Thymus (tissue), 11 donors: Measurements from ENCODE around the gene MME. TPM values are rescaled to one million over a fixed set of nuclear protein-coding genes. Genes with fewer than 3 reads are reported as not detected.

ENCODE experiments used
- DNase-seq, 9 donors: peaks; one replicate each; pipeline ENCODE4 v3.0.0-alpha.2; 2013; ENCODE audit warnings: low spot score in 9 of 9, low read depth in 6 of 9, missing footprints in 1 of 9
- H3K27ac ChIP-seq, 2 donors: one replicate each; pipeline ENCODE4 v1.5.1; 2013; ENCODE audit warnings: control low read depth in 1 of 2, low read depth in 1 of 2, low read length in 1 of 2, mild to moderate bottlenecking in 1 of 2, moderate library complexity in 1 of 2
- H3K27me3 ChIP-seq, 2 donors: one replicate each; pipeline ENCODE4 v1.5.1; 2013; ENCODE audit warnings: low read length in 1 of 2; ENCODE audit not compliant: control insufficient read depth in 2 of 2, insufficient read depth in 1 of 2
- H3K36me3 ChIP-seq, 2 donors: one replicate each; pipeline ENCODE4 v1.5.1; 2013; ENCODE audit warnings: low read length in 1 of 2, mild to moderate bottlenecking in 1 of 2, moderate library complexity in 1 of 2; ENCODE audit not compliant: control insufficient read depth in 2 of 2, insufficient read depth in 2 of 2
- H3K4me1 ChIP-seq, 2 donors: one replicate each; pipeline ENCODE4 v1.5.1; 2013; ENCODE audit warnings: low read length in 2 of 2; ENCODE audit not compliant: control insufficient read depth in 2 of 2, insufficient read depth in 2 of 2
- H3K4me3 ChIP-seq, 2 donors: one replicate each; pipeline ENCODE4 v1.5.1; 2013; ENCODE audit warnings: low read length in 2 of 2, control low read depth in 1 of 2, mild to moderate bottlenecking in 1 of 2
- H3K9me3 ChIP-seq, 2 donors: one replicate each; pipeline ENCODE4 v1.5.1; 2013; ENCODE audit warnings: low read length in 1 of 2, mild to moderate bottlenecking in 1 of 2; ENCODE audit not compliant: control insufficient read depth in 2 of 2, insufficient read depth in 1 of 2
- WGBS: extraction: QIAGEN DNeasy Blood & Tissue Kit; methylation state at CpG from one replicate; pipeline ENCODE4 v1.1.7; 2013; 5-methylcytosine and 5-hydroxymethylcytosine counted together
- polyA plus RNA-seq: library from polyadenylated mRNA; stranded (reverse); fragments of 200-250 nt; gene quantifications from one replicate; pipeline ENCODE4 v1.2.3, GENCODE V29; 2013
- total RNA-seq: library from RNA; stranded (reverse); fragments of 120-200 nt; gene quantifications from one replicate; pipeline ENCODE4 v1.2.4, GENCODE V29; 2013
- donor health status: healthy.

Gene MME
- total and polyA plus RNA-seq, 2 donors = 6.7 to 21.2 TPM

DNA sequence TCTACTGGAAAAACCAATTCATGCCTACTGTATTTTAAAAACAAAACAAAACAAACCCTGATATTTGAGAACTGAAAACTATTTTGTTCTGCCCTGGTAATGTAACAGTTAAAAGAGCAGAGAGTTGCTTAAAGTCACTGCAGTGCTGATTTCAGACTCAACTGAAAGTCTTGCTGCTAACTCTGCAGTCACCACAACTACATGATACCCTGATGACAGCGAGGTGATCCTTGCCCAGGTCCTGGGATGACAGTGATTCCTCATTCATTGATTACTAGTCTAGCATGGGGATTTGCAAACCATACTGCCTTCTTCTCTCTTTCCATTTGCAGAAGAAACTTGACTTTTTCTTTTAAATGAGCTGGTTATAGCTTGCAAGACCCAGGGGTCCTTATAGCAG lies 67.5 kb downstream of the MME start:
- Histone ChIP-seq H3K4me3 (no peak overlapping the region), H3K27ac (no peak overlapping the region), H3K4me1 (no peaks in the 10 kb centered on the region), H3K36me3 (peaks cover 0 to 4% of the 10 kb centered on the region in 2 donors), H3K9me3 (no peaks in the 10 kb centered on the region), H3K27me3 (no peaks in the 10 kb centered on the region)
- 97% methylated on average over 1 of the region's 1 CpG for WGBS
- no peak for DNase-seq

DNA sequence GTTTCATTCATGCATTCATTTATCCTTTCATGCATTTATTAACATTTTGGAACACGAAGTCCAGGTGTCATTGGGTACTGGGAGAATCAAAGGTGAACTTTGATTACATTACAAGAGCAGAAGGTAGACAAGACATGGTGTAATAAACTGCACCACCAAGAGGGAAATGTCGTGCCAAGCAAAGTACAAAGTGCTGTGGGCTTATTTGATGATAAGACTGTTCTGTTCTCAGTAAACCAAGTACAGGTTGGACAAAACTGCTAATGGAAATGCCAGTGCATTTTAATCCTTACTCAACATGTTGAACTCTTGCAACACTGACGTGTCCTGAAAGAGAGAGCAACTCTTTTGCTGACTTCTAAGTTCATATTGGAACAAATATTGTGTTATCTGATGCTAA lies 69.4 kb downstream of the MME start:
- Histone ChIP-seq H3K27ac (no peak overlapping the region), H3K4me1 (no peaks in the 10 kb centered on the region), H3K36me3 (peaks cover 0 to 7% of the 10 kb centered on the region in 2 donors), H3K27me3 (no peaks in the 10 kb centered on the region), H3K4me3 (no peak overlapping the region), H3K9me3 (no peaks in the 10 kb centered on the region)
- WGBS = 95% methylated on average over 3 of the region's 3 CpGs
- DNase-seq = no peak

DNA sequence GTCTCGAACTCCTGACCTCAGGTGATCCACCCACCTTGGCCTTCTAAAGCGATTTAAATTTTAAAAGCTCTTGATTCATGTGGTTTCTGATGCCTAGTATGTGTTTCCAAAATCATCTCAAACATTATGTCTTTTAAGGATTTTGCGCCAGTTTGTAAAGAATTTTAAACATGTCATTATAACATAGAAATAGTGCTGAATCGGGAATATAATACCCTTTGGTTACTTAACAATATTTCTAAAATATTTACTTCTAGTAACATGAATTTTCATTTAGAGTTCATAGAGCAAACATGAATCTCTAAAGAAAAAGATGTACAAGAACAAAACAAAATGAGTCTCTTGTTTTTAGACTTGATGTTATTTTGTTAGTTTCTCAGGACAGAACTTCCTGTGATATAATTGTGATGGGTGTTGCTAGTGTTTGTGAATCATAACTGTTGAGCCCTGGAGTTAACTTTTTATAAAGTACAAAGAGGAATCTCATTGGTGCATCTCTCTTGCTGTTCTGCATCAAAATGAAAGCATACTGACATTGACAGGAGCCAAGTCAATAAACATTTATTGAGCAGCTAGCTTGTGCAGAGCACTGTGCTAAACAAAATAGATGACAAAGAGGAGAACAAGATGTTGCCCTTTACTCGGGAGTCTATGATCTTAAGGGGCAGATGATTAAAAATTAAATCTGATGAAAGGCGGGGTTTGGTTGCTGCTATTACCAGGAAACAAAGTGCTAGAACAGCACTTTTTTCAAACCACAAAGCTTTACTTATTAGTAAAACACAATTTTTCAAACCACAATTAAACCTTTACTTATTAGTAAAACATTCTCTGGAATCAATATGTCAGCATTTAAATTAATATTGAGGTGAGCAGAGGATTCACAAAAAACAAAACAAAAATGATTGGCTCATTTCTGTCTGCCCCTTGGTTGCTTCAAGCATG lies 73.4 kb downstream of the MME start:
- 96% methylated on average over 6 of the region's 6 CpGs for WGBS
- H3K4me3 ChIP-seq = no peak overlapping the region
- H3K27ac ChIP-seq = no peak overlapping the region
- no peaks in the 10 kb centered on the region for H3K27me3 ChIP-seq
- peaks cover 0 to 7% of the 10 kb centered on the region in 2 donors for H3K36me3 ChIP-seq
- no peak for DNase-seq
- H3K4me1 ChIP-seq = no peaks in the 10 kb centered on the region
- no peaks in the 10 kb centered on the region for H3K9me3 ChIP-seq

- no peak for DNase-seq
- no peak overlapping the region for H3K27ac ChIP-seq
- H3K36me3 ChIP-seq = peaks cover 0 to 7% of the 10 kb centered on the region in 2 donors
- no peaks in the 10 kb centered on the region for H3K27me3 ChIP-seq
- H3K4me3 ChIP-seq = no peak overlapping the region
- H3K9me3 ChIP-seq = no peaks in the 10 kb centered on the region
- no peaks in the 10 kb centered on the region for H3K4me1 ChIP-seq
- WGBS = 93% methylated on average over 3 of the region's 3 CpGs
Observed at GRCh38 chr3:155154255-155154654, 74.1 kb downstream of the MME start.

GRCh38 chr3:155158346-155159037 lies 78.4 kb downstream of the MME start:
- H3K9me3 ChIP-seq = no peaks in the 10 kb centered on the region
- WGBS = 96% methylated on average over 9 of the region's 9 CpGs

DNA sequence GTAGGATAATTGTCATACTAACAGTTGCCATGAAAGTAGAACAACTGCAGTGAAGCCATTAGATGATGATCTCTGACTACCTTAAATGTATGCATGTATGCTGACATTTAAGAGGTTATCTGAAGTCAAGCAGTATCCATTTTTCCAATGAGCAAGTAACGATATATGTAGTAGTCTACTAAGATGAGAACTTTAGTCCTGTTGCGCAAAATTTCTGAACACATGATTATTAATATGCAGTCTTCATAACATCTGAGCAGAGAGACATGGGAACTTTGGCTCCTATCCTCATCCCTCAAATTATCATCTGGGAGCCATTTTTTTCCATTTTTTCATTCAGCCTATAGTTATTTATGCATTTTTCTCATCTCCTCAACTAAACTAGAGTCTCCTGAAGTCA lies 79.2 kb downstream of the MME start:
- no peaks in the 10 kb centered on the region for H3K27me3 ChIP-seq
- DNase-seq = no peak
- H3K27ac ChIP-seq = no peak overlapping the region
- H3K4me3 ChIP-seq = no peak overlapping the region
- over 99% methylated on average over 2 of the region's 2 CpGs for WGBS
- H3K4me1 ChIP-seq = no peaks in the 10 kb centered on the region
- H3K36me3 ChIP-seq = no peaks in the 10 kb centered on the region
- no peaks in the 10 kb centered on the region for H3K9me3 ChIP-seq

More at GRCh38 chr3:155158346-155159037, 78.4 kb downstream of the MME start:
- Histone ChIP-seq H3K27me3 (no peaks in the 10 kb centered on the region), H3K4me1 (no peaks in the 10 kb centered on the region), H3K4me3 (no peak overlapping the region), H3K36me3 (peaks cover 0 to 3% of the 10 kb centered on the region in 2 donors), H3K27ac (no peak overlapping the region)
- no peak for DNase-seq

DNA sequence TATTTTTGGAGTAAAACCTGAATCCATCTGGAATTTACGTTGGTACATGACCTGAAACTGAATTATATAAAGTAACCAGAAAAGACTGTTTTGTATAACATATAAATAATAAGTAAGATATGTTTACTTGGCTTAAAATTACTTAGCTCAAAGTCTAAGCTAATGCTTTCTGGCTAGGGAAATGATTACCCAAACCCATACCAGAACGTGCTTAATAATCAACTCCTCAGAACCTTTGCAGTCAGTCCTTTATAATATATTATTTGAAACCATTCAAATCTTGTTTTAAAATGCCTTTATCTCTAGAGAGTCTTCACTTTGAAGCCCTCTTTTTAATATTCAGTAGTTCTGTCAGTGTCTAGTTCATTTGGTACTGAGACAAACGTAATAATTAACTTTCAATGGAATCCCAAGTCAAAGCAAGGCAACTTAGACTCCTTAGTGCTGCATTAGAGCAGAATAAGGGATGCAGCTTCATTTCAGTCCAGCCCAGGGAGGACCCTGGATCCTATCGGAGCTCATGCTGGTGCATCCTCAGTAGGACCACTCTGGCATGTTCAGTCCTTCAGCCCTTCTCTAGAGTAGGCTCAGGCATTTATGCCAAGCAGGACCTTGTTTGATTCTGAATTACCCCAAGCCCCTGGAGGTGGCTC lies 81.6 kb downstream of the MME start:
- no peak overlapping the region for H3K27ac ChIP-seq
- H3K27me3 ChIP-seq = no peaks in the 10 kb centered on the region
- no peaks in the 10 kb centered on the region for H3K4me1 ChIP-seq
- no peak for DNase-seq
- no peaks in the 10 kb centered on the region for H3K36me3 ChIP-seq
- WGBS = 97% methylated on average over 4 of the region's 4 CpGs
- no peak overlapping the region for H3K4me3 ChIP-seq
- H3K9me3 ChIP-seq = no peaks in the 10 kb centered on the region

DNA sequence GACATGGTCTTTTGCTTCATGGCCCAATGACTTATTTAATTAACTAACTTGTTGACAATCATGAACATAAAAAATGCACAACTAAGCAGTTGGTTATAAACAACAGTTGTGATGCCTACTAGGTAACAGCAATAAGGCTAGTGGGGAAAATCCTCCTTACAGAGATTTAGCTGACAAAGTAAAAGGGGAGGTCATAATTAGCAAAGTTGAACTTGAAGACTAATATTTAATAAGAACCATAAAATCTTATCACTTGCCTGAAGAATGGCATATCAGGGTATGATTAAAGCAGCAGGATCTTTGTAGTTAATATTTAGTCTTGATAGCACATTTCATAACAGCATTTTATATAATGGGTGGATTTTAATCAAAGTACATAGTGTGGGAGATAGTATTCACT lies 84.2 kb downstream of the MME start:
- Histone ChIP-seq H3K36me3 (no peaks in the 10 kb centered on the region), H3K4me1 (no peaks in the 10 kb centered on the region), H3K9me3 (no peaks in the 10 kb centered on the region), H3K27ac (no peak overlapping the region), H3K27me3 (no peaks in the 10 kb centered on the region), H3K4me3 (no peak overlapping the region)
- no peak for DNase-seq

DNA sequence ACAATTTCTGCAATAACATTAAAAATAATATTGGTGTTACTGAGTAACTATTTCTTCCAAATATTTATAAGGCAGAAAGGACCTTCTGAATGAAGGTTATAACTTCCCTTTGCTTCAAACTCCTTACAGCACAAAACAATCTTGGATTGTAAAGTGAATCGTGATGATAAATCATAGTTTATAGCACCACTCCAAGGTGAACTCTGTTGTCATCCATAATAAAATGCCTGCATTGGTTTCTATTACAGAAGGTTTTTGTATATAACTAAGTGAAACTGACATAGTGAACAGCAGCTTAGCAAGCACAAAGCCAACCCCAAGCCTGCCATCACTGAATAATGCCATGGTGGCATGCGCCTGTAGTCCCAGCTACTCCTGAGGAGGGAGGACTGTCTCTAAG lies 86.3 kb downstream of the MME start:
- no peaks in the 10 kb centered on the region for H3K27me3 ChIP-seq
- H3K4me3 ChIP-seq = no peak overlapping the region
- no peaks in the 10 kb centered on the region for H3K4me1 ChIP-seq
- no peak overlapping the region for H3K27ac ChIP-seq
- no peak for DNase-seq
- 97% methylated on average over 2 of the region's 2 CpGs for WGBS
- H3K36me3 ChIP-seq = peaks cover 0 to 8% of the 10 kb centered on the region in 2 donors
- no peaks in the 10 kb centered on the region for H3K9me3 ChIP-seq
